ENCODE measurements around the gene NT5C3B.

The NT5C3B gene

DNA sequence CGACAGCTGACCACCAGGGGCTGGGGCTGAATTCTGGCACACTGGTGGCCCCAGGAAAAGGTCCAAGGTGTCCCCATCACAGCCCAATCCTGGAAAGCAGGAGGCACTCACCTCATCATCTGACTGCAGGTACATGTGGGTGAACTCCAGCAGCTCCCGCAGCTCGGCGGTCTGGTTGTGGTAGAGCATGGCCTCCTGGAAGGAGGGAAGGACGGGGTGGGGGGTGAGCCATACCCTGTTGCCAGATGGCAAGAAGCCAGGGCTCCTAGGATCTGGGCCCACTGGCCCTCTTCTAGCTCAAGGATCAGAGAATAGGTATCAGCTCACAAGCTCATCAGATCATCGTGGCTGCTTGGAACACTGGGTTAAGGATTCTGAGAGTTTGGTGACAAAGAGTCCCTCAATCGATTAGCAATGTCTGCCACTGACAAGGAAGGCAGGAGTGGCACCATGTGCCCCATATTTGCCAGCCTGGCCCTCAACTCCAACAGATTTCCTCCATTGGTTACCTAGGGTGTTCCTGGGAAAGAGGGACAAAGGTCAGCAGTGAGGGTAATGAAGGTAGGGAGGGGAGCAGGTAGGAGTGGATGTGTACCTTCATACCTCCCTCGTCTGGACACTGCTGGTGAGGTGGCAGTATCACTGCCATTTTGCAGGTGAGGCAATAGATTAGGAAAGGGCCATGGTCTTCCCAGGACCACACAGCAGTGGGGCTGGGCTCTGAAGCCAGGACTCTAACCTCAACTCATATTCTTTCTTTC, 29.2 kb downstream of the NT5C3B start:
- TF ChIP-seq, protein P1, sequence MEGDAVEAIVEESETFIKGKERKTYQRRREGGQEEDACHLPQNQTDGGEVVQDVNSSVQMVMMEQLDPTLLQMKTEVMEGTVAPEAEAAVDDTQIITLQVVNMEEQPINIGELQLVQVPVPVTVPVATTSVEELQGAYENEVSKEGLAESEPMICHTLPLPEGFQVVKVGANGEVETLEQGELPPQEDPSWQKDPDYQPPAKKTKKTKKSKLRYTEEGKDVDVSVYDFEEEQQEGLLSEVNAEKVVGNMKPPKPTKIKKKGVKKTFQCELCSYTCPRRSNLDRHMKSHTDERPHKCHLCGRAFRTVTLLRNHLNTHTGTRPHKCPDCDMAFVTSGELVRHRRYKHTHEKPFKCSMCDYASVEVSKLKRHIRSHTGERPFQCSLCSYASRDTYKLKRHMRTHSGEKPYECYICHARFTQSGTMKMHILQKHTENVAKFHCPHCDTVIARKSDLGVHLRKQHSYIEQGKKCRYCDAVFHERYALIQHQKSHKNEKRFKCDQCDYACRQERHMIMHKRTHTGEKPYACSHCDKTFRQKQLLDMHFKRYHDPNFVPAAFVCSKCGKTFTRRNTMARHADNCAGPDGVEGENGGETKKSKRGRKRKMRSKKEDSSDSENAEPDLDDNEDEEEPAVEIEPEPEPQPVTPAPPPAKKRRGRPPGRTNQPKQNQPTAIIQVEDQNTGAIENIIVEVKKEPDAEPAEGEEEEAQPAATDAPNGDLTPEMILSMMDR (IDR thresholded peaks at IDR 0.05; ENCODE audit: low read depth, low read length, missing control alignments): no peak
- no peak overlapping the region for H3K4me3 ChIP-seq (replicated peaks; ENCODE audit: low read depth, low read length)
- DNase-seq (ENCODE audit: extremely low read depth, low read depth): no peak

- DNase-seq (ENCODE audit: extremely low read depth, low read depth): no peak
- TF ChIP-seq, protein P1 (IDR thresholded peaks at IDR 0.05; ENCODE audit: low read depth, low read length, missing control alignments): no peak
These were observed 32.7 kb downstream of the NT5C3B start for GRCh38 chr17:41803049-41804020.

DNA sequence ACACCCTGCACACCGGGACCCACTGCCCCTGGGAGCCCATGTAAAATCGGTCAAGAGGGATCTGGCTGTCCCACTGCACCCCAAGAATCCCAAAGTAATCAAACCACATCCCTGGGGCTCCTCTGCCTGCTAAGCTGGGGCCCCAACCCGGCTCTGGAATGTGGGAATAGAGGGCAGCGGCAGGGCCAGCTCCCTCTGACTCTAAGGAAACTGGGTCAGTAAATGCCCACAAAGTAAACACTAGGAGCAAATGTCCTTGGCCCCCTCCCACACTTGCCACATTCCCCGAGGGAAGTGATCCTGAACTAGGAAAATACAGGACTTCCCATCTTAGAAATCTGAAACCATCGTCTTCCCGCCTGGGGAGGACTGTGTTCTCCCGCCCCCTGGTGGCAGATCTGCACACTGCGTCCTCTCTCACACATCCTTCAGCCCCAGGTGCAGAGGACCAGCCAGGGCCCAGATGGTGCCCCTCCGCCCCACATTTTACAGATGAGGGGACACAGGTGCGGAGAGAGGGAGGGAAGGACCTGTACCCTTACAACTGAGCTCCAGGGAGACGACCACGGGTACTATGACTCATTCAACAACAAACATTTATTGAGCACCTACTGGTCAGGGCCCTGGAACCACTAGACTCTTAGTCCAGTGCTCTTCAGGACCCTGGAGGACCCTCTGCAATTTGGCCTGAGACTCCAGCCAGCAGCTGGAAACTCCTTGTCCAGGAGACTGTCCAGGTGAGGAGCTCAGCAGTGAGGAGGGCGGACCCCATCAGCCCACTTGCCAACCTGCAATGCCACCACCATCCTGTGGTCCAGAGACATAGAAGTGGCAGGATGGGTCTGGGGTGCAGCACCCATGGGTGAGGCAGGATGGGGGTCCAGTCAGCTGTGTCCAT, 34.4 kb downstream of the NT5C3B start:
- TF ChIP-seq, protein P1 (IDR thresholded peaks at IDR 0.05; ENCODE audit: low read depth, low read length, missing control alignments): peak; percentile 99
- no peak for DNase-seq (ENCODE audit: extremely low read depth, low read depth)
- no peak overlapping the region for H3K4me3 ChIP-seq (replicated peaks; ENCODE audit: low read depth, low read length)

More at GRCh38 chr17:41803049-41804020, 32.7 kb downstream of the NT5C3B start:
- no peak overlapping the region for H3K4me3 ChIP-seq (replicated peaks; ENCODE audit: low read depth, low read length)

GRCh38 chr17:41800601-41801373, 35.2 kb downstream of the NT5C3B start:
- TF ChIP-seq, protein P1 (IDR thresholded peaks at IDR 0.05; ENCODE audit: low read depth, low read length, missing control alignments): no peak
- DNase-seq (ENCODE audit: extremely low read depth, low read depth): no peak
- H3K4me3 ChIP-seq (replicated peaks; ENCODE audit: low read depth, low read length): no peak overlapping the region

DNA sequence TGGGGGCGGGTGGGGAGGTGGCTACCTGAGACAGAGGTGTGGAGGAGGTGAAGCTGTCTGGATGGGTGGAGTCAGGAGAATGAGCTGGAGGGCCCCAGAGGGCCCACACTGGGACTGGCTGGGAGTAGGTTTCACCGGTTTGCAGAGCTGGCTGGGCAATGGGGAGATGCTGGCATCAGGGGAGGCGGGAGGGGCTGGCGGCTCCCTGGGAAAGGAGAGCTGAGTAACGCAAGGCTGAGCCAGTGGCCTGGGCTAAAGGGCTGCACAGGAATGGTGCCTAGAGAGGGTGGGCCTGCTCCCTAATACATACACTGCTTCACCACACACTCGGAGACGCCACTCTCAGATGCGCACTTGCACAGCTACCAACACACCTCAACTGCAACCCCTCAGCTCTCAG, 36.7 kb downstream of the NT5C3B start:
- DNase-seq (ENCODE audit: extremely low read depth, low read depth): no peak
- TF ChIP-seq, protein P1 (IDR thresholded peaks at IDR 0.05; ENCODE audit: low read depth, low read length, missing control alignments): no peak
- no peak overlapping the region for H3K4me3 ChIP-seq (replicated peaks; ENCODE audit: low read depth, low read length)
